Chondrocyte (in vitro differentiated cells): ENCODE results near the gene KLHL17. TPM values are rescaled to one million over a fixed set of nuclear protein-coding genes. Genes with fewer than 3 reads are reported as not detected.

ENCODE experiments used
- DNase-seq: peaks from one replicate; pipeline ENCODE4 v3.0.0; 2021; ENCODE audit warnings: mixed read lengths, low spot score
- H3K27ac Mint-ChIP-seq: one replicate; pipeline ENCODE4 v1.8.0; 2021; ENCODE audit warnings: mild to moderate bottlenecking, moderate library complexity, mixed read lengths; ENCODE audit not compliant: unreplicated experiment
- H3K27me3 Mint-ChIP-seq: 2 replicates; pipeline ENCODE4 v1.8.0; 2021; ENCODE audit warnings: low read depth, mixed read lengths
- H3K36me3 Mint-ChIP-seq: 2 replicates; pipeline ENCODE4 v1.8.0; 2021; ENCODE audit warnings: low read depth, mixed read lengths
- H3K4me1 Mint-ChIP-seq: 2 replicates; pipeline ENCODE4 v1.8.0; 2021; ENCODE audit warnings: low read depth, mild to moderate bottlenecking, mixed read lengths
- H3K4me3 Mint-ChIP-seq: one replicate; pipeline ENCODE4 v1.8.0; 2021; ENCODE audit warnings: mild to moderate bottlenecking, moderate library complexity, mixed read lengths; ENCODE audit not compliant: unreplicated experiment
- H3K9me3 Mint-ChIP-seq: 2 replicates; pipeline ENCODE4 v1.8.0; 2021; ENCODE audit warnings: low read depth, mixed read lengths
- CTCF ChIP-seq: fragments of 200-600 bp; sonication (generic); IDR thresholded peaks from 2 replicates; pipeline ENCODE4 v1.5.0; 2021; ENCODE audit warnings: antibody characterized with exemption, mild to moderate bottlenecking, moderate library complexity
- total RNA-seq: library from RNA; stranded (reverse); gene quantifications from 3 replicates; pipeline ENCODE4 v1.2.1, GENCODE V29; 2021

KLHL17 gene
- total RNA-seq, 1 donor from 2014 or later = 19.1 TPM

- no peak for DNase-seq
- Mint-ChIP-seq H3K4me3 (no peak overlapping the region), H3K9me3 (no peaks in the 10 kb centered on the region), H3K27me3 (peaks cover 38% of the 10 kb centered on the region), H3K27ac (no peak overlapping the region), H3K36me3 (no peaks in the 10 kb centered on the region), H3K4me1 (peaks cover 3% of the 10 kb centered on the region)
- no peak for TF ChIP-seq CTCF
Measured at GRCh38 chr1:913491-914130, 46.8 kb upstream of the KLHL17 start.

- peaks cover 3% of the 10 kb centered on the region for H3K4me1 Mint-ChIP-seq
- peak; percentile 87 for DNase-seq
Measured at GRCh38 chr1:914131-914890, 46.1 kb upstream of the KLHL17 start.

GRCh38 chr1:914891-915280 is 45.5 kb upstream of the KLHL17 start:
- Mint-ChIP-seq H3K4me1 (peaks cover 3% of the 10 kb centered on the region), H3K4me3 (no peak overlapping the region), H3K9me3 (no peaks in the 10 kb centered on the region), H3K36me3 (no peaks in the 10 kb centered on the region), H3K27ac (no peak overlapping the region), H3K27me3 (peaks cover 40% of the 10 kb centered on the region)
- TF ChIP-seq CTCF = no peak
- DNase-seq = no peak

More at GRCh38 chr1:914131-914890, 46.1 kb upstream of the KLHL17 start:
- Mint-ChIP-seq H3K27ac (no peak overlapping the region), H3K36me3 (no peaks in the 10 kb centered on the region), H3K27me3 (peaks cover 40% of the 10 kb centered on the region), H3K9me3 (no peaks in the 10 kb centered on the region), H3K4me3 (no peak overlapping the region)
- no peak for TF ChIP-seq CTCF

GRCh38 chr1:915295-916172 is 44.9 kb upstream of the KLHL17 start:
- Mint-ChIP-seq H3K4me1 (peaks cover 5% of the 10 kb centered on the region), H3K9me3 (no peaks in the 10 kb centered on the region), H3K27me3 (peaks cover 42% of the 10 kb centered on the region), H3K27ac (no peak overlapping the region), H3K36me3 (no peaks in the 10 kb centered on the region), H3K4me3 (no peak overlapping the region)
- no peak for TF ChIP-seq CTCF
- peak; percentile 87 for DNase-seq
